ENCODE data around the gene PVALEF. TPM values are rescaled to one million over a fixed set of nuclear protein-coding genes. Genes with fewer than 3 reads are reported as not detected.

The PVALEF gene
- total RNA-seq, 2 experiments from 2014 or later = not detected

DNA sequence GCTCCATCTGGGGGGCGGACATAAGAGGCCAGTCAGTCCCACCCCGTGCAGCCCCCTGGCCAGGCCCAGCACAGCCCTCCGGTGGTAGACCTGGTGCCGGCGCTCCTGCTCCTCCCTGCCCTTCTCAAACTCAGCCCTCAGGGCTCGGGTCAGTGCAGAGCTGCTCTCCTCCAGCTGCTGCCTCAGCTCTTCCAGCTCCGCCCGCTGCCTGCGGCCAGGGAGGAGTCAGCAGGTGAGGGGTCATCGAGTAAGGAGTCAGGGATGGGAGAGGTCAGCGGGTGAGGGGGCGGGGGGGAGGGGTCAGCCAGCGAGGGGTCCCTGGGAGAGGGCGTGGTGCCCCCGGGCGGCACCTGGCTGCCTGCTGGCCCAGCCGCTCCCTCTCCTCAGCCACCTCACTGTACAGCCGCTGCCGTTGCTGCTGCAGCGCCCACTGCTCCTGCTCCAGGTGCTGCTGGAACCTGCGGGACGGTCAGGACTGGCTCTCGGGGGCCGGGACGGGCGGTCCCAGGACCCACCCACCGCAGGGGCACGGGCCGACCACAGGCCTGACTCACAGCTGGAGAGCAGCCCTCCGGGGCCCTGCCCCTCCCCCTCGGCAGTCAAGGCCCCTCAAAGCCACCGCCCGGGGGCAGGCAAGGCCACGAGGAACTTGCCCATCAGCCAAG is 27.2 kb downstream of the PVALEF start:
- POLR2A ChIA-PET = no interaction called here
- CTCF ChIA-PET = no interaction called here

GRCh38 chr17:81193051-81193410 is 27.7 kb downstream of the PVALEF start:
- ChIA-PET CTCF (no interaction called here), POLR2A (no interaction called here)

DNA sequence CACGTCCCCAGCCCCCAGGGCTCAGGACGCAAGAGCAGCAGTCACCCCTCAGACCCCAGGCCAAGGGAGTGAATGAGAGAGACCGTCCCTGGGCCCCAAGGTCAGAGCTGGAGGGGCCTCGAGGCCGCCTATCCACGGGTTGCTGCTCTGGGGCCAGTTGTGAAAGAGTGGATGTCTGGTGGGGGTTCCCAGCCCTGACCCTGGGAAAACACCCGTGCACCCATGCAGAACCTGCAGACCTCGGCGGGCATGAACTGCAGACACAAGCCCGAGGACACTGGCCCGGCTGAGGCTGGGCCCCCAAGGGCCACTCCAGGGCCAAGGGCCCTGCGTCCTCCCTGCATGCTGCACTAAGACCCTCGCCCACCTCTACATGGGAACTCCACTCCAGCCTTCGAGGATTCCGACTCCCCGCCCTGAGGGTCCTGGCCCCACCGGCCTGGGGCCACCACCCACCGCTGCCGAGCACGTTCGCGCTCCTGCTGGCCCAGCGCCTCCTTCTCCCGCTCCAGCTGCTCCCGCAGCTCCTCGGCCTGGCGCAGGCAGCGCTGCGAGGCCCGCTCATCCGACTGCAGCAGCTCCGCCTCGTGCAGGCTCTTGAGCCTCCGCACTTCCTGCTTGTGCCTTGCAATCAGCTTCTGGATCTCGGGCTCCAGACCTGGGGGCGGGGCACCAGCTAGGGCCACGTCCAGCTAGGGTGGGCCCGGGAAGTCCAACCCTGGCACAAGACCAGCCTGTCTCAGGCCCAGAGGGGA is 28.3 kb downstream of the PVALEF start:
- ChIA-PET POLR2A (no interaction called here), CTCF (no interaction called here)

DNA sequence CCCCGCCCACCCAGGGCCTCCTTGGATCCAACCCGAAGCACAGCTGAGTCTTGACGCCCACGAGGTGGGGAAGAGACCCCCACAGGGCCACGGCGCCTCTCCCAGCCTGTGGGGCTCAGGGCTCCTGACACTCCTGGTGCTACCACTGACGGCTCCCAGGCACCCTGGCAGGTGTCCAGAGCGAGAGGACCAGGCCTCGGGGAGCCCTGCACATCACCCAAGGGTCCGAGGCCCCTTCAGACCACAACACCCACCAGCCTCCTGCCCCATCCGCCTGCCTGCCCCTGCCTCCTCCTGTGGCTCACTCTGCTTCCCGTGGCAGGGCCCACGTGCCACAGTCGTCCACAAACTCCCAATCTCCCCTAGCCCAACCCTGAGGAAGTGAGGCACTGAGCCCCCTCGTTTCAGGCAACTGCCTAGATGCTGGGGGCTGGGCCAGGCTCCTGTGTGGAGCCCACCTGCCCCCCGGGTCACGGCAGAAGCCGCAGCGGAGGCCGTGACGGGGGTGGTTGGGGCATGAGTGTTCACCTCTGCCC is 29.0 kb downstream of the PVALEF start:
- ChIA-PET CTCF (no interaction called here), POLR2A (no interaction called here)

- ChIA-PET CTCF (no interaction called here), POLR2A (no interaction called here)
Observed at GRCh38 chr17:81194941-81195901, 29.9 kb downstream of the PVALEF start.

GRCh38 chr17:81195941-81196495 is 30.7 kb downstream of the PVALEF start:
- ChIA-PET CTCF (no interaction called here), POLR2A (no interaction called here)

DNA sequence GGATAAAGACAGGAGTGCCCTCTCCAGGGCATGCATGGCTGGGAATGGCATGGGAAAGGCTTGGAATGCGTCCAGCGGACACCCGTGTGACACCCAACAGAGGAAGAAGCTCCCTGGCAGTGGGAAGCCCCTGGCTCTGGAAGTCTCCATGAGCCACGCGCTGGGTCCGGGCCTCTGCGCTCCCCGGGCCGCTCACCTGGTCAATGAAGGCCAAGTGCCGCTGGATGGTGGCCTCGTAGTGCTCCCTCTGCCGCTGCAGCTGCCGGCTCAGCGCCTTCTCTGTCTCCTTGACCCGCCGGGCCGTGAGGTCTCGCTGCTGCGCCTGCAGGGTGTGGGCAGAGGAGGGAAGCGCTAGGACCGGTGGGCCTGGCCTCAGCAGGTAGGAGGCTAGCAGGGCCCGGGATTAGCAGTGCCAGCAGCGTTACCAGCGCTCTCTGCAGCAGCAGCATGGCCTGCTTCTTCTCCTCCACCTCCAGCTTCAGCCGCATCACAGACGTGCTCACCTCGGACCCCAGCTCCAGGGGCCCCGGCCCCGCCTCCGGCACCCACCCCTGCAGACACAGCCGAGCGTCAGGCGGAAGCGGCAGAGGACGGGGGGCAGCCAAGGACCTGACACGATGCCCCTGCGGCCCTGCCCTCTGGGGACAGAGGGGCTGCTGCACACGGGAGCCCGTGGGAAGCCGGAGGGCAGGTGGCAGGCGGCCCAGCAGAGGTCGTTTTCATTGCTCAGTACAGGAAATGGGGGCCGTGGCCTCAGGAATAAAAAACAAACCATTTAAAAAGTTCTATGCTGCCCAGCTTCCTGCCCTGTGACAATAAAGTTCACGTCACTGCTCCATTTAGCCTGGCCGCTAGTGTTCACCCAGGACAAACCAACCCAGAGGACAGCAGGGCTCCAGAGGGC is 31.4 kb downstream of the PVALEF start:
- ChIA-PET CTCF (no interaction called here), POLR2A (no interaction called here)

DNA sequence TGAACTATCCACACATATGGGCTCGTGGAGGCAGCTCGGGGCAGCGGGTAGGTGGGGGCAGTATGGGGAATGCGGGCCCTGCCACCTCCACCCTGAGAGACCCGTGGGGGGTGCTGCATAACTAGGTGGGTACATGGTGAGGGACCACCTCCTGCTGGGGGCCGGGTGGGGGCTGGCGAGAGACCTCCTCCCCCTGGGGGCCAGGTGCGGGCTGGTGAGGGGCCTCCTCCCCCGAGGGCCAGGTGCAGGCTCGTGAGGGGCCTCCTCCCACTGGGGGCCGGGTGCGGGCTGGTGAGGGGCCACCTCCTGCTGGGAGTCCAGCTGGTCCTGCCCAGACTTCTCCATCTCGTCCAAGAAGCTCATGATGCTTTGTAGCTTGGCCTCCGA is 32.1 kb downstream of the PVALEF start:
- ChIA-PET CTCF (no interaction called here), POLR2A (no interaction called here)

GRCh38 chr17:81197831-81198490 is 32.7 kb downstream of the PVALEF start:
- CTCF ChIA-PET = no interaction called here
- POLR2A ChIA-PET = no interaction called here

DNA sequence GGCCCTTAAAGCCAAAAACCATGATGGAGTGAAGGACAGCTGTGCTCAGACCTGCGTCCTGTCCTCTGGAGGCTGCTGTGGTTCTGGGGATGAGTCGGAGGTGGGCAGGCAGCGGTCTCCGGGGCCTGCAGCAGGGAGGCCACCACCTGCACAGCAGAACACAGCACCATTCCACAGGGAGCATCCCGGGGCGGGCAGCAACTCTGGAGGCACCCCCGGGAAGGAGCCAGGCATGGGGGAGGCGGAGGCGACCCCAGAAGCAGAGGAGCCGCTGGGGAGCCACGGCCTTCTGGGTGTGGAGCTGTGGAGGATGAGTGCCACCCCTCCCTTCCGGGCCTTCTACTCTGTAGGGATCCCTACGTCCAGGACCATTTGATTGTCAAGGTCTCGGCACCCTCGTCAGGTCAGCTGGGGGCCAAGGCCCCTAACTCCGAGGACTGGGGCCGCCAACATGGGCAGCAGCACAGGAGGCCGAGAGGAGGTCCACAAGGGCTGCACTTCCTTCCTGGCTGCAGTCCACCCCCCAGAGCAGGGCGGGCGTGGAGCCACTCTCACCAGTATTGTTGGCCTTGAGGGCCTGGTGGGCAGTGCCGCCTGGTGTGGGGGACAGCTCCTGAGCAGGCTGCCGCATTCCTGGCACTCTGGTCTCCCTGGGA is 33.6 kb downstream of the PVALEF start:
- ChIA-PET CTCF (no interaction called here), POLR2A (no interaction called here)

DNA sequence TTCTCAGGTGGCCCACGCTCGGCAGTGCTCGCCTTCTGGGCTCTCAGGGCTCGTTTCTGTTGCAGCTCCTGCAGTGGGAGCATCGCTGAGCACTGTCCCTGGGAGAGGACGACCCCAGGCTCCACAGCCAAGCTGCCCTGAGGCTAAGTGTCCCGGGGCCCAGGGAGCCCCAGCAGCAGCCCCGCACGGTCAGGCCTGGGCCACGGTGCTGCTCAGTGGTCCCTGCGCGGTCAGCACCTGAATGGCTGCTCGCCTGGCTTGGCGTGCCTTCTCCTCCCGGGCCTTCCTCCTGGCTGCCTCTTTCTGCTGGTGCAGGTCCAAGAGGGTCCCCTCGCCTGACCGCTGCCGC is 34.1 kb downstream of the PVALEF start:
- ChIA-PET CTCF (no interaction called here), POLR2A (no interaction called here)

GRCh38 chr17:81200201-81200600 is 34.9 kb downstream of the PVALEF start:
- ChIA-PET POLR2A (no interaction called here), CTCF (interaction anchor here (0.6 to 1.2 kb wide), 3 partner anchors 21 to 79 kb away, joined by 3 read pairs; no protein-coding TSS in a partner anchor)

GRCh38 chr17:81200695-81201580 is 35.6 kb downstream of the PVALEF start:
- CTCF ChIA-PET = interaction anchor here (0.6 to 1.2 kb wide), 4 partner anchors 22 to 80 kb away, joined by 3 read pairs; no protein-coding TSS in a partner anchor
- POLR2A ChIA-PET = no interaction called here

DNA sequence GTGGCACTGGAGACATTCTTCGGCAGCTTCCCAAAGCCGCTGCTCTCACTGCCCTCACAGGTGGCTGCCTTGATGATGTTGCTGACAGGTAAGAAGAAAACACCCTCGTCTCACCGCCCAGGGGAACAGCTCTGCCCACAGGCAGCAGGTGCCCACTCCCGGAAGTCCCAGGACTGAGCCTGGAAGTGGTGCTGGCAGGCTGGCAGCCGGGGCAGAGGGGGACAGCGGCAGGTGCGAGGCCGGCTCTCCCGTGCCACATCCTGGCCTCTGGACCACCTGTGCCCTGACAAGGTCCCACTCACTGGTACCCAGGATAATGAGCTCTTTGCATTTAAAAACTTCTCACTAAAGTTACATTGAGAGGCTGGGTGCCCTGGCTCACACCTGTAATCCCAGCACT is 37.0 kb downstream of the PVALEF start:
- POLR2A ChIA-PET = no interaction called here

DNA sequence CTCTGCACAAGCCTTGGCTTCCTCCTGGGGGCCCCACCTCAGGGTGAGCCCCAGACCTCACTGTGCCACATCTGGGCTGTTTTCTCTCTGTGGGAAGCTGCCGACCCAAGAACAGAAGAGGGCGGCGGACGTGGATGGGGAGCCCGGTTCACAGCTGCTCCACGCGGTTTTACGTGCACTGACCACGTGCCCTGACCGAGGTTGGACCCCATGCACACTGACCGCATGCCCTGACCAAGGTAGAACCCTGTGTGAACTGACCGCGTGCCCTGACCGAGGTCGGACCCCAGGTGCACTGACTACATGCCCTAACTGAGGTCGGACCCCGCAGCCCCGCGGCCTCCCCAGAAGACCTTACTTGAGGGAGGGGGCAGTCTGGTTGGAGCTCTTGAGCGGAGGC is 37.8 kb downstream of the PVALEF start:
- ChIA-PET CTCF (no interaction called here), POLR2A (no interaction called here)

More for the DNA sequence above, 37.0 kb downstream of the PVALEF start:
- CTCF ChIA-PET = no interaction called here

DNA sequence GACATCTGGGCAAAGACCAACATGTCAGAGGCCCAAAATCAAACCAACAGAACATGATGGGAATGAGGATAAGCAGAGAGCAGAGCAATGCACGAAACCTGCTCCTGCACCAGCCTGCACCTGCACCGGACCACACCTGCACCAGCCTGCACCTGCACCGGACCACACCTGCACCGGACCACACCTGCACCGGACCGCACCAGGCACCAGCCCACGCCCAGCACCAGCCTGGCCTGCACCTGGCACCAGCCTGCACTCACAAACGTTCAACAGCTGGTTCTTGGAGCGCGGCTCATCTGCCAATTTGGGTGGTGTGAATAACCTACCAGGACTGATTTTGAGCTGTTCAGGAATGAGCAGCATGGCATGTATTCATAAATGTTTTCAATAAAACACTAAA is 39.3 kb downstream of the PVALEF start:
- POLR2A ChIA-PET = no interaction called here
- CTCF ChIA-PET = no interaction called here

DNA sequence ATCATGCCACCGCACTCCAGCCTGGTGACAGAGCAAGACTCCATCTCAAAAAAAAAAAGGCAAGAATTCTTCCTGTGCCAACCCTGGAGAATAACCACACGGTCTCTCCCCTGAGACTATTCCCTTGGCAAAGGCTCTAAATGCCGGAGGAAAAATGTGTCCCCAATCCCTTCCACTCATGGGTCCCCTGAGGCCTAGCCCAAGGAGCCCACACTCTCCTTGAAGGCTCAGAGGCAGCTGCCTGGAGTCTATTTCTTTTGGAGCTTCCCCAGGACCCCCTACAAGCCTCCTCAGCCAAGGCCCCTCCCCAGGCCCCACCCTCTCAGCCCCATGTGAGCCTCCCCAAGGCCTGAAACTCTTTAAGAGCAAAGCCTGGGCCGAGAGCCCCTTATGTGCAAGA is 40.9 kb downstream of the PVALEF start:
- ChIA-PET POLR2A (no interaction called here), CTCF (interaction anchor here (1.3 kb wide), 1 partner anchor 33 kb away, joined by 3 read pairs; no protein-coding TSS in a partner anchor)

All from activated CD8-positive, alpha-beta memory T cell treated with anti-CD3 and anti-CD28 coated beads for 36 hours (primary cell).